Neuronal stem cell (in vitro differentiated cells): ENCODE results near the gene MRPL58. TPM values are rescaled to one million over a fixed set of nuclear protein-coding genes. Genes with fewer than 3 reads are reported as not detected.

Experiments used
- DNase-seq: peaks from one replicate; pipeline ENCODE4 v3.0.0-alpha.2; 2013; ENCODE audit warnings: low spot score
- H2AFZ ChIP-seq: one replicate; pipeline ENCODE4 v1.6.1; 2013; ENCODE audit warnings: mild to moderate bottlenecking, low read length, inconsistent platforms
- H2AK5ac ChIP-seq: 2 replicates; pipeline ENCODE4 v1.6.1; 2013; ENCODE audit warnings: low read depth, mild to moderate bottlenecking, inconsistent platforms, low read length, moderate library complexity, mixed read lengths
- H2BK120ac ChIP-seq: 2 replicates; pipeline ENCODE4 v1.6.1; 2013; ENCODE audit warnings: low read depth, mild to moderate bottlenecking, inconsistent platforms, low read length, moderate library complexity, mixed read lengths
- H2BK12ac ChIP-seq: one replicate; pipeline ENCODE4 v1.6.1; 2013; ENCODE audit warnings: low read length, inconsistent platforms
- H2BK15ac ChIP-seq: 2 replicates; pipeline ENCODE4 v1.6.1; 2013; ENCODE audit warnings: mild to moderate bottlenecking, low read length, inconsistent platforms, mixed read lengths
- H2BK5ac ChIP-seq: one replicate; pipeline ENCODE4 v1.6.1; 2013; ENCODE audit warnings: inconsistent platforms, mild to moderate bottlenecking, low read length, moderate library complexity
- H3K14ac ChIP-seq: one replicate; pipeline ENCODE4 v1.6.1; 2013; ENCODE audit warnings: low read length, inconsistent platforms
- H3K18ac ChIP-seq: 2 replicates; pipeline ENCODE4 v1.6.1; 2013; ENCODE audit warnings: low read length, inconsistent platforms
- H3K23ac ChIP-seq: 2 replicates; pipeline ENCODE4 v1.6.1; 2013; ENCODE audit warnings: low read depth, mild to moderate bottlenecking, mixed read lengths, low read length, inconsistent platforms; ENCODE audit not compliant: poor library complexity
- H3K27ac ChIP-seq: replicated peaks from 3 replicates; pipeline ENCODE4 v1.5.1; 2013; ENCODE audit warnings: low read length, inconsistent platforms
- H3K27me3 ChIP-seq, 3 experiments: 2 replicates each; pipeline ENCODE4 v1.6.1; 2013; ENCODE audit warnings: low read length in 3 of 3, mild to moderate bottlenecking in 2 of 3, inconsistent platforms in 1 of 3, low read depth in 1 of 3, mixed read lengths in 1 of 3, moderate library complexity in 1 of 3; ENCODE audit not compliant: control insufficient read depth in 3 of 3, insufficient read depth in 3 of 3
- H3K36me3 ChIP-seq, 2 donors: replicated peaks in 1 of 2; 2 replicates each; pipeline ENCODE4 v1.6.1; 2013; ENCODE audit warnings: low read length in 2 of 2; ENCODE audit not compliant: control insufficient read depth in 2 of 2, insufficient read depth in 2 of 2
- H3K4ac ChIP-seq: 2 replicates; pipeline ENCODE4 v1.6.1; 2013; ENCODE audit warnings: inconsistent platforms, mild to moderate bottlenecking, low read length, moderate library complexity
- H3K4me1 ChIP-seq, 2 donors: 1 replicate in 1 of 2; 2 replicates in 1 of 2; pipeline ENCODE4 v1.6.1; 2013; ENCODE audit warnings: low read length in 2 of 2, low read depth in 1 of 2; ENCODE audit not compliant: control insufficient read depth in 2 of 2, insufficient read depth in 1 of 2
- H3K4me2 ChIP-seq: one replicate; pipeline ENCODE4 v1.6.1; 2013; ENCODE audit warnings: mild to moderate bottlenecking, low read length, inconsistent platforms; ENCODE audit not compliant: insufficient read depth, poor library complexity, severe bottlenecking
- H3K4me3 ChIP-seq, 2 donors: 2 replicates each; pipeline ENCODE4 v1.5.1; 2013; ENCODE audit warnings: low read length in 2 of 2, mild to moderate bottlenecking in 2 of 2, inconsistent platforms in 1 of 2, moderate library complexity in 1 of 2
- H3K79me1 ChIP-seq: one replicate; pipeline ENCODE4 v1.6.1; 2013; ENCODE audit warnings: low read depth, mild to moderate bottlenecking, inconsistent platforms, low read length, moderate library complexity
- H3K9ac ChIP-seq: one replicate; pipeline ENCODE4 v1.6.1; 2013; ENCODE audit warnings: mild to moderate bottlenecking, low read depth, low read length, inconsistent platforms; ENCODE audit not compliant: poor library complexity
- H3K9me3 ChIP-seq, 2 donors: replicated peaks in 1 of 2; 2 replicates each; pipeline versions ENCODE3 to v1.6.1; 2013; ENCODE audit warnings: low read length in 2 of 2, mild to moderate bottlenecking in 2 of 2, inconsistent platforms in 1 of 2, low read depth in 1 of 2, mixed read lengths in 1 of 2, moderate library complexity in 1 of 2; ENCODE audit not compliant: control insufficient read depth in 2 of 2, insufficient read depth in 1 of 2
- H4K8ac ChIP-seq: one replicate; pipeline ENCODE4 v1.6.1; 2013; ENCODE audit warnings: low read depth, mild to moderate bottlenecking, inconsistent platforms, low read length, moderate library complexity
- H4K91ac ChIP-seq: one replicate; pipeline ENCODE4 v1.6.1; 2013; ENCODE audit warnings: low read length, low read depth, mild to moderate bottlenecking, inconsistent platforms; ENCODE audit not compliant: poor library complexity
- WGBS, 2 donors: extraction: QIAGEN DNeasy Blood & Tissue Kit; methylation state at CpG; one replicate each; pipeline ENCODE4 v1.1.7; 2013; ENCODE audit warnings: missing lambda C conversion rate in 2 of 2, mixed read lengths in 1 of 2; ENCODE audit not compliant: insufficient read length in 2 of 2, insufficient replicate concordance in 1 of 2; ENCODE audit errors: extremely low coverage in 2 of 2; 5-methylcytosine and 5-hydroxymethylcytosine counted together
- polyA plus RNA-seq, 2 experiments: library from polyadenylated mRNA; stranded (reverse); fragments of 200-250 nt; gene quantifications; one replicate each; pipeline ENCODE4 v1.2.3, GENCODE V29; 2013

Gene MRPL58
- 34.0 TPM for polyA plus RNA-seq (2013, experiment 1 of 2)
- 32.1 TPM for polyA plus RNA-seq (2013, experiment 2 of 2)

- H2AFZ ChIP-seq, result peak within 1 kb of the TSS; percentile 87
- peak within 1 kb of the TSS; percentile 94 for H3K18ac ChIP-seq
- WGBS, 2 donors, result no CpG with 5 or more reads among the region's 63 CpGs
- peaks cover 0 to 2% of the 10 kb centered on the region in 2 donors for H3K9me3 ChIP-seq
- peak within 1 kb of the TSS; percentile 69 for H3K4me2 ChIP-seq
- no peak within 1 kb of the TSS for H2BK120ac ChIP-seq
- H3K27me3 ChIP-seq, result no peaks in the 10 kb centered on the region
- H4K8ac ChIP-seq, result no peak within 1 kb of the TSS
- no peaks in the 10 kb centered on the region for H3K79me1 ChIP-seq
- H3K4me1 ChIP-seq, result peaks cover 7 to 12% of the 10 kb centered on the region in 2 donors
- DNase-seq, result peak; percentile 88
- H3K14ac ChIP-seq, result no peak within 1 kb of the TSS
- peak within 1 kb of the TSS; percentile 85 for H2BK5ac ChIP-seq
- no peak within 1 kb of the TSS for H2BK12ac ChIP-seq
- H3K36me3 ChIP-seq, result peaks cover 3 to 16% of the 10 kb centered on the region in 2 donors
- no peak within 1 kb of the TSS for H3K4ac ChIP-seq
- H2BK15ac ChIP-seq, result no peak within 1 kb of the TSS
- H3K27ac ChIP-seq, result peak within 1 kb of the TSS; percentile 75
- H3K9ac ChIP-seq, result peak within 1 kb of the TSS; percentile 93
- H3K4me3 ChIP-seq, result peak within 1 kb of the TSS; percentile 76 to 94
- peak within 1 kb of the TSS; percentile 92 for H3K23ac ChIP-seq
- no peak within 1 kb of the TSS for H2AK5ac ChIP-seq
- no peak within 1 kb of the TSS for H4K91ac ChIP-seq
These were observed at the start of gene MRPL58 for GRCh38 chr17:75012346-75013091. MRPL58 (plus strand) TSS chr17:75012670; CDS start chr17:75012687, 17 bp downstream.

GRCh38 chr17:74963656-74964055, 48.8 kb upstream of the MRPL58 start:
- Histone ChIP-seq H2BK15ac (peak overlapping the region; percentile 67), H3K4ac (no peak overlapping the region), H3K9ac (no peak overlapping the region), H2BK120ac (no peak overlapping the region), H4K8ac (peak overlapping the region; percentile 17), H2BK5ac (no peak overlapping the region), H3K27ac (no peak overlapping the region), H2AFZ (peak overlapping the region; percentile 45), H3K27me3 (peaks cover 0 to 40% (median 9%) of the 10 kb centered on the region in 3 experiments), H3K79me1 (no peaks in the 10 kb centered on the region), H2BK12ac (no peak overlapping the region), H2AK5ac (peak overlapping the region; percentile 53), H3K36me3 (no peaks in the 10 kb centered on the region), H3K4me1 (no peaks in the 10 kb centered on the region), H4K91ac (no peak overlapping the region), H3K4me3 (no peak overlapping the region), H3K18ac (peak overlapping the region; percentile 57), H3K23ac (no peak overlapping the region), H3K4me2 (no peak overlapping the region), H3K14ac (no peak overlapping the region), H3K9me3 (peaks cover 0 to 1% of the 10 kb centered on the region in 2 donors)
- WGBS, 2 donors, result no CpG with 5 or more reads among the region's 12 CpGs
- no peak for DNase-seq

- H3K4me1 ChIP-seq, result no peaks in the 10 kb centered on the region
- no peak overlapping the region for H3K14ac ChIP-seq
- H3K9ac ChIP-seq, result no peak overlapping the region
- H3K27me3 ChIP-seq, result peaks cover 0 to 41% (median 7%) of the 10 kb centered on the region in 3 experiments
- no peaks in the 10 kb centered on the region for H3K79me1 ChIP-seq
- no peak overlapping the region for H2BK5ac ChIP-seq
- H3K18ac ChIP-seq, result peak overlapping the region; percentile 28
- H4K91ac ChIP-seq, result no peak overlapping the region
- no peak overlapping the region for H2BK12ac ChIP-seq
- DNase-seq, result no peak
- H2BK120ac ChIP-seq, result no peak overlapping the region
- peak overlapping the region; percentile 72 for H4K8ac ChIP-seq
- H3K4ac ChIP-seq, result peak overlapping the region; percentile 66
- H3K23ac ChIP-seq, result peak overlapping the region; percentile 65
- H2AK5ac ChIP-seq, result peak overlapping the region; percentile 56
- no peak overlapping the region for H3K4me2 ChIP-seq
- no CpG with 5 or more reads among the region's 12 CpGs for WGBS, 2 donors
- no peak overlapping the region for H3K4me3 ChIP-seq
- no peak overlapping the region for H2AFZ ChIP-seq
- no peaks in the 10 kb centered on the region for H3K36me3 ChIP-seq
- H3K27ac ChIP-seq, result no peak overlapping the region
- peaks cover 0 to 1% of the 10 kb centered on the region in 2 donors for H3K9me3 ChIP-seq
- H2BK15ac ChIP-seq, result peak overlapping the region; percentile 67
These were observed 48.2 kb upstream of the MRPL58 start for GRCh38 chr17:74964246-74964761.

GRCh38 chr17:74964988-74965622, 47.4 kb upstream of the MRPL58 start:
- H3K9ac ChIP-seq, result no peak overlapping the region
- no peak overlapping the region for H2BK12ac ChIP-seq
- no peaks in the 10 kb centered on the region for H3K9me3 ChIP-seq
- no peak overlapping the region for H3K14ac ChIP-seq
- no peak overlapping the region for H3K4me2 ChIP-seq
- H3K36me3 ChIP-seq, result no peaks in the 10 kb centered on the region
- H3K4me1 ChIP-seq, result no peaks in the 10 kb centered on the region
- H3K18ac ChIP-seq, result no peak overlapping the region
- H2BK120ac ChIP-seq, result no peak overlapping the region
- no peak overlapping the region for H3K23ac ChIP-seq
- no peak overlapping the region for H2AFZ ChIP-seq
- peaks cover 0 to 37% (median 0%) of the 10 kb centered on the region in 3 experiments for H3K27me3 ChIP-seq
- no peak overlapping the region for H3K4ac ChIP-seq
- H2BK15ac ChIP-seq, result no peak overlapping the region
- no peak overlapping the region for H2BK5ac ChIP-seq
- no peak overlapping the region for H2AK5ac ChIP-seq
- no peak overlapping the region for H4K8ac ChIP-seq
- H3K79me1 ChIP-seq, result no peaks in the 10 kb centered on the region
- WGBS, 2 donors, result no CpG with 5 or more reads among the region's 14 CpGs
- DNase-seq, result no peak
- H3K27ac ChIP-seq, result no peak overlapping the region
- H3K4me3 ChIP-seq, result no peak overlapping the region
- no peak overlapping the region for H4K91ac ChIP-seq
